NCI-H2107 (cell line): ENCODE results near the gene F13A1.

Experiments used
- DNase-seq: peaks from one replicate; lab custom pipeline; 2025; lab: John Stamatoyannopoulos, UW

The F13A1 gene

GRCh38 chr6:6319952-6320811, at the start of gene F13A1:
Gene F13A1, minus strand, starts transcription at chr6:6320662. Its CDS starts 1,998 bp downstream, at chr6:6318664.
- no peak for DNase-seq

GRCh38 chr6:6368684-6369052, 48.2 kb upstream of the F13A1 start:
- DNase-seq = no peak

DNA sequence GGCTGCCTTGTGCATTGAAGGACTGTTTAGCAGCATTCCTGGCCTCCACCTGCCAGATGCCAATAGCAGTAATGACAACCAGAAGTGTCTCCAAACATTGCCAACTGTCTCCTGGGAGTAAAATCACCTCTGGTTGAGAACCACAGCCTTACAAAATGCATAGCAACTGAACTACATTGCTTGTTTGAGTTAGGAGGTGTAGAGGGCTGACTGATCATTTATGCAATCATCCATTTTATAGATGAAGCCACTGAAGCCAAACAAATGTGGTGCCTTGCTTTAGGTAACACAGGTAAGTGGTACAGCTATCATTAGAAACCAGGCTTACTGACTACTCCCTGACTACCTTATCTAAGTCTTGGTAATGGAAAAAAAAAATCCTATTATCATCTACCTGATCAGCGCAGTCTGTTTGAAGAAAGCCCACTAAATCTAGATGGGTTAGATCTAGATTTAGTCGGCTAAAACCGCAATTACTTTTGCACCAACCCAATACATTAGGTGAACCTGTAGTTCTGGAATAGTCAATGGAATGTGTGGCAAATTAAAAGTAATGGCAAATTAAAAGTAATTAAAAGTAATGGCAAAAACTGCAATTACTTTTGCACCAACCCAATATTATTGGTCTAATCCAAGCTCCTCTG, 47.7 kb upstream of the F13A1 start:
- no peak for DNase-seq

DNA sequence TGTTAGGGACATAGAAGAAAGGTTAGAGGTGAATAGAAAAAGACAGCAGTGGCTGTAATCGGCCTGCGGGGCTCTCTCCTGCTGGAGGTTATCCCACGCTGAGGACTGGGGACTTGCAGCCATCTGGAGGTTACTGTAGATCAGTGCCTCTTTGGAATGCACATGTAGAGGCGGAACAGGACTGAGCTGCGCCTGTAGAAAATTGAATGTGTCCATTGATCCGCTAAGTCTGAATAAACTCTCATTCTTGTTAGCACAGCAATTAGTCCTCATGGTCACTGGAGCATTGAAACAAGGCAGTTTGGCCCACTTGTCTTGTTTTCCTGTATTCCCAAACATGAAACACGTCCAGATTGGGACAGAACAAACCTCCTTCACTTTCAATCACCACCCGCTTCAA, 46.3 kb upstream of the F13A1 start:
- DNase-seq = no peak

- no peak for DNase-seq
These were observed 44.8 kb upstream of the F13A1 start for GRCh38 chr6:6365242-6365641.

DNA sequence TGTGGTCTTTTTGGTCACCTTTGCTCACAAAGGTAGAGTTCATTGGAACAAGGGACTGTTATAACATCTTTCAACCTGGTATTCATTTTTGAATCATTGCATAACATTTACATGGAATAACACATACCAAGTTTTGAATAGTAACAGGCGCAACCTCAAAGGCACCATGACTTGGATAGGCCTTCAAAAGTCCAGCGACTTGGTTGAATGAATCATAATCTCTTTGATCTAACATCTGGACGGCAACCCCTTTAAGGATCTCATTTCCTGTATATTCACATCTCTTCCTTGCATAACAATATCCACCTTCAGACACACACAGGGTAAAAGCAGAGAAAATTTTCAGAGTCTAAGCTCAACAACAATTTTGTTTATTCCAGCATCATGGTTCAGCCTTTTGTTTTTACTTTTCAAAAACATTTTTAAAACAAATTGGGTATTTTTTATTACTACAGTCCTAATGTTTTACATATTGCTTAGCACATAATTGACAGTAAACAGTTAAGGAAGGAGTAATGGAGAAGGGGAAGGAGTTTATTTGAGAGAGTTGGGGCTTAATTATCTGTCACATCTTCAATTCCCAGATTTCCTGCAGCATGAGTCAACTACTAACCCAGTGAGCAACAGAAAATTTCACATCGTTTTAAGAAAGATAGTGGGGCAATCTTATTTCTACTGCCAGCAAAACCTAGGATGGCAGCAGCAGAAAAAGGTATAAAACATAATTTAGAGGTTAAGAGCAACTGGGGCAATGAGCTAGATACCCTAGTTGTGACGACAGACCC, 41.8 kb upstream of the F13A1 start:
- no peak for DNase-seq

GRCh38 chr6:6357530-6357929, 37.1 kb upstream of the F13A1 start:
- no peak for DNase-seq

DNA sequence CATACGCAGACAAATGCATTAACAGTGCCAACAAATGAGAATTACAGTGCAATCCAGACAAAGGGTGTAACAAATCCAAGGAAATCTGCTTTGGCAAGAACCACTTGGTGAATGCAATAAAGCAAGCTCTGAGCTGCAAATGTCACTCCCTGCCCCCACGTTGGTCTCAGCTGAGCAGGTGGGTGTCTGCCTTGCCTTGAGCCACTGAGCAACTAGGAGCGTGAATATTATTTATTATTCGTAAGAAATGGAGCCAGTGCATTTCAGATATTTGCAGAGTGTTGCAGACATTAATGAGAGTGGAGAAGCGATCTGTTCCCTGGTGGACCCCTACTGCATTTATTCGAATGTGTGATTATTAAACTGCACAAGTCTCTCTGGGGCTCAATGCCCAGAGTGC, 36.6 kb upstream of the F13A1 start:
- no peak for DNase-seq

DNA sequence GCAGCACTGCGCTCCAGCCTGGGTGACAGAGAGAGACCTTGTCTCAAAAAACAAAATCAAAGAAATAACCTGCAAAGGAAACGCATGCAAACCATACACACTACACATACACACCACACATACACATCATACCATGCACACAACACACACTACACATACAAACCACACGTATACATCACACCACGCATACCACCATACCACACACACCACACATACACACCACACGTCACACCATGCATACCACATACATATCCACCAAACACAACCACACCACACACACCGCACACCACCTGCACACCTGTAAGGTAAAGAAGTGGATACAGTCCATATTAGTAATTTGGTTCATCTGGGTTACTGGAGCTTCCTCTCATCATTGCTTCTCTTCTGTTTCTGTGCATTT, 32.3 kb upstream of the F13A1 start:
- DNase-seq = no peak

DNA sequence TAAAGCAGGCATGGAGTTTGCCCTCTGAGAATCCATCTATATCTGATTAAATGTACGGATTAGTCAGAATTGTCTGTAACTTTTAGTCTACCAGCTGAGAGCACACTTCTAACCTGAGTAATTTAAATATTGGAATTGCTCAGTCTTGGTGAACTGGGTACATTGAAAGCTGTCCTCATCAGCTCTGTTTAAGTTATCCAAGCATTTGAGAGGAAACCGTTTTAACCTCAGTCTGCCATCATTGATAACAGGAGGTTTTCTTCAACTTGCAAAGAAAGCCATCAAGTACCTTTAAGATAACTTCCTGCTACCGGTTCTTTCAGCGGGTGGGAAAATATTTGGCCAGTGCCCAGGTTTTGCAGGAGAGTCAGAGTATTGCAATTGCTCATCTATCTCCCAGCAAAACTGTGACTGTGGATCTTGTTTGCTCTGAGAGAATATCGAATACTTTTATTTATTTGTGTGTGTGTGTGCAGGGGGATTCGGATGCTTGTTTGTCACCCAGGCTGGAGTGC, 31.1 kb upstream of the F13A1 start:
- DNase-seq = no peak

GRCh38 chr6:6350696-6351095, 30.2 kb upstream of the F13A1 start:
- no peak for DNase-seq

DNA sequence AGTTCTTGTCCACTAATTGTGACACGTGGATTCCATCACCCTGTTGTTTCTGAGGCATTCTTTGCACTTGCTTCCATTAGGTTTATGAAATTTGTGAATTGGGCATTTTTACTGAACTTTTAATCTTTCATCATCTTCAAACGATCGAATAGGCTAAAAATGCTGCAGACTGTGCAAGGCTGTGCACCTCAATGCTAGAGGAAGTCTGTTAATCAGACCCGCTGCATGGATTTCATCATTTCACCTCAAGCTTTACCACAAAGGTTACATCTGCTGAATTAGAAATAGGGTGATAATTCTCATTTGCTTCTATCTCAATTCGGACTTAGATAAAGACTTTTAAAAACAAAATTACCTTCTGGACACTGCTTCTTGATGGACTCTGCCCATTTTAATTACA, 27.8 kb upstream of the F13A1 start:
- DNase-seq = no peak

DNA sequence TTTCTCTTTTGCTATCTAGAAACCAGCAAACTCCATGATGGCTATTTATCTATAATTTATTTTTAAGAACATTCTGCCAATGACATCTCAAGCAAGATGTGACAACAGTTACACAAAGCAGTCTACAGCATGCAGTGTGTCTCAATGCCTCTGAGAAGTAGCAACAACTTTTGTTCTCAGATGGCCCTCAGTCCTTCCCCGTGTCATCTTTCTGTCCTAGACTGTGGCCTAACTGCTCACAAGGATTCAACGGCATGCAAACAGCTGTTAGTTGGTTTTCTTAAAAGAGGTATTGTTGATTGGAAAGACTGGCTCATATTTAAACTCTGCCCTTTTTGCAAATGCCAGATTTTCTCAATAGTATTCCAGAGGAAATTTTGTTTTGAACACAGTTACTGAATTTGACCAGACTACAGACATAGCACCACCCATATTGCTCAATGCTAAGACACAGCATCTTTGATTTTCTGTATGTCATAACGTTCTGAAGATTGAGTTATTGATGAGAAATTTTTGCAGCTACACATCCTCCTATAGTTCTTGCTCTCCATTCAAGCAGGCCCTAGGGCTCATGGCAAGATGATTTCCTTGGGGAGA, 26.1 kb upstream of the F13A1 start:
- no peak for DNase-seq

- DNase-seq = no peak
These were observed 13.0 kb upstream of the F13A1 start for GRCh38 chr6:6333501-6333900.

DNA sequence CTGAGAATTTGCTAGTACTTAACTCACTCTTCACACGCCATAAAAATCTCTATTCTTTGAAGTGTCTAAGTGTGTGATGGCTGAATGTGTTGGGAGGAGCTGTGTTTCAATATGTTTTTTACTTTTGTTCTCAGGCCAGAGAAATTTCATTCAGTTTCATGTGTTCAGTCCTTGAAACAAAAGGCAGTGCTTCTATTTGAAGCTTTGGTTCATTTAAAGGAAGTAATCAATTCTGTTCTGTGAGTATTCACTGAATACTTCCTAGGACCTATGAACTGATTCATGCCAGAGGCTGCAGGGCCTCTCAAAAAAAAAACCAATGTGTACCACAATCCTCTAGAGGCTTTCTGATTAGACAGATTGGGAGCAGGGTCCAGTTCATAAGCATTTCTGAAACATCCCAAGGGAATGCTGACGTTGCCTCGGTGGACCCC, 12.4 kb upstream of the F13A1 start:
- DNase-seq = no peak

DNA sequence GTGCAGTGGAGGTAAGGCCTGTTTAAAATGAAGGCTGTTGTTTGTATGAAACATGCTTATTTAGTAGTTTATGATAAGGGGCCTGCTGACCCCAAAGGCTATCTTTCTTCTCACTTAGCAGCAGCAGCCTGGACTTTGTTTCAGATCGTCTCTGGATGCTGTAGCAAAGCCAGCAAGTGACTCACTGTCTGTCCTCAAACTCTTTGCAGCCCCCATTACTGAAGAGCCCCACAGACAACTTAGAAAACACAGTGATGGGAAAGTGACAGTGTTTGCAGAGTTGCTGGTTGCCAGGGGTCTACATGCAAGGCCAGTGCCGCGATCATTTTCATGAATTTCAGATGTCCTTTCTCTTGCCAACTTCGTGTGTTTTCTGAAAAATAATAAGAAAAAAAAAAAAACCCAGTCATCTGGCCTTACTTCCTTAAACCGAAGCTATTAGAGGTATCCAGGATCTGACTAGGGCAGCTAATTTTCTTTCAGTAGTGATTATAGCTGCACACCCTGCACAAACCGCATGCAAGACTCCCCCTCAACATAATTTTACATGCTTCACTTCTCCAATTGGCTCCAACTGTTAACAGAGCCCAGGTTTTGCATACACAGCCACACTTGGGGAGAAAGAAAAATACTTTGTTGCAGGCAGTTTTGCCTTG, 11.6 kb upstream of the F13A1 start:
- no peak for DNase-seq

DNA sequence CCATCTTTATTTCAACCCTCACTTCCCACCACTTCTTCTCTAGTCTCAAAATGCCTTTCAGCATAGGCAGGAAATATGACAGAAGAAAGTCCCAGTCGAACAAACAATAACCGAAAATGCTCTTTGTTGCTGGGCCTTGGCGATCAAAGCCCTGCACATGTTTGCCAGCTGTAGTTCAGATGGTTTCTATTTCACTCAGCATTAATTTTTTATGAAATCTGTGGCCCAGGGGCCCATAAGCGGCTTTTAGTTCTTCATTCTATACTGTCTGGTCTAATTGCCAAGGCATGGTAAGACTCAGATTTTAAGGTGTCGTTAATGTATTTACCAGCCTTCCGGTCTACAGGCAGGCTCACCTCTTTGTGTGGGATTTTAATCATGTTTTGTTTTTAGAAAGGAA, 10.9 kb upstream of the F13A1 start:
- DNase-seq = no peak

DNA sequence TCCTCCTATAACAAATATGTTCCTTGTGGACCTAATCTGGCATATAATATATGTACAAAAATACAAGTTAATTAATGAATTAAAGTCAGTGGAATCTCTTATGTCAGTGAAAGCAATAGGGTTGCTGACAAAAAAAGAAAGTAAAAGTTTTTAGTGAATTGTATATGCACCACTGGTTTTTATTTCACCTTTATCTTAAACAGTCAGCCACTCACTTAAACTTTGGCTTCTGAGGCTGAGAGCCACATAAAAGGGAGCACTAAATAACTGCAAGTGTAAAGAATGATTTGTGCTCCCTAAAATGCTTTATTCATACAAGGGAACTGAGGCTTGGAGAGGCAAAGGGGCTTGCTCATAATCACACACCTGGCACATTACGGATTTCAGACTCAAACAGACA, 9.9 kb upstream of the F13A1 start:
- DNase-seq = no peak

GRCh38 chr6:6328451-6328850, 8.0 kb upstream of the F13A1 start:
- no peak for DNase-seq

- DNase-seq = no peak
These were observed 2.9 kb upstream of the F13A1 start for GRCh38 chr6:6323352-6323751.

DNA sequence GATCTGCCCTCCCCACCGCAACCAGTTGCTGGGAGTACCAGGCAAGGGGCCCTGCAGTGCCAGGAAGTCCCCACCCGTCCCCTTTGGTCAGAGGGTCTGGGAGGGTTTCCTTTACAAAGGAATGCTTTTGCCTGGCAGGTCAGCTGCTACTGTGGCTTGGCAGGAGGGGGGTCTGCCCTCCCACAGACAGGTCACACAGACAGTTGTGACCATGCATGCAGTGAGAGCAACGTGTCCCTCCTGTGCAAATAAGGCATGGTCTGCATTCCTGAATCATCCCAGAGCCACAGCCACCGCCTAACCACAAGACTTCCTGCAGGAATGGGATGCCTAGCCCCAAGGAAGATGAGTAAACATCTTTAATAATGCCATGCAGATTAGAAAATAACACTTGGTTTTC, 439 bp upstream of the F13A1 start:
- DNase-seq = no peak
